T-cell (primary cell): ENCODE results near the gene HOXC10. TPM values are rescaled to one million over a fixed set of nuclear protein-coding genes. Genes with fewer than 3 reads are reported as not detected.

Experiments
- ATAC-seq, 4 experiments: fragments of 200-7000 bp in 3 of 4; fragments of 150-1000 bp in 1 of 4; cut with Tn5 transposase; replicated peaks in 1 of 4; 1 replicate in 3 of 4; 2 replicates in 1 of 4; pipeline ENCODE4 v1.10.0; 2021; ENCODE audit warnings: moderate library complexity in 3 of 4, mild to moderate bottlenecking in 2 of 4, moderate number of reproducible peaks in 1 of 4
- CTCF ChIA-PET, 2 donors: fragments of 300-600 bp; sonication (Branson Sonifier 250); formaldehyde crosslinking; loops; one replicate each; lab custom pipeline; 2022; ENCODE audit warnings: antibody characterized with exemption in 2 of 2; lab: Charles Lee
- POLR2A ChIA-PET, 2 donors: fragments of 300-600 bp; sonication (Branson Sonifier 250); formaldehyde crosslinking; loops; one replicate each; lab custom pipeline; 2022; ENCODE audit warnings: antibody characterized with exemption in 2 of 2; lab: Charles Lee
- DNase-seq, 35 experiments: peaks; one replicate each; pipeline versions ENCODE4 v3.0.0 to v3.0.0-alpha.2; 2013 to 2023
- H3K27ac ChIP-seq: one replicate; pipeline ENCODE4 v1.5.1; 2013; ENCODE audit warnings: low read length
- H3K27me3 ChIP-seq, 2 experiments: replicated peaks in 1 of 2; 1 replicate in 1 of 2; 2 replicates in 1 of 2; pipeline versions ENCODE4 v1.6.1 to v1.7.0; 2013; ENCODE audit warnings: low read length in 1 of 2, mixed read lengths in 1 of 2; ENCODE audit not compliant: control insufficient read depth in 2 of 2, insufficient read depth in 2 of 2; ENCODE audit errors: extremely low read depth in 1 of 2
- H3K36me3 ChIP-seq, 2 donors: 1 replicate in 1 of 2; 2 replicates in 1 of 2; pipeline versions ENCODE4 v1.6.1 to v1.7.0; 2013; ENCODE audit warnings: low read length in 1 of 2; ENCODE audit not compliant: control insufficient read depth in 2 of 2, insufficient read depth in 1 of 2; ENCODE audit errors: extremely low read depth in 1 of 2
- H3K4me1 ChIP-seq, 2 experiments: 1 replicate in 1 of 2; 2 replicates in 1 of 2; pipeline versions ENCODE4 v1.6.1 to v1.7.0; 2013; ENCODE audit warnings: low read length in 2 of 2, mixed read lengths in 1 of 2; ENCODE audit not compliant: insufficient read depth in 2 of 2, control insufficient read depth in 1 of 2; ENCODE audit errors: extremely low read depth in 1 of 2
- H3K4me3 ChIP-seq, 2 donors: 1 replicate in 1 of 2; 2 replicates in 1 of 2; pipeline versions ENCODE4 v1.5.1 to v1.7.0; 2013; ENCODE audit warnings: mild to moderate bottlenecking in 2 of 2, low read length in 1 of 2, moderate library complexity in 1 of 2; ENCODE audit not compliant: control insufficient read depth in 1 of 2; ENCODE audit errors: extremely low read depth in 1 of 2
- H3K9me3 ChIP-seq: 2 replicates; pipeline ENCODE4 v1.7.0; 2013
- H3K27ac Mint-ChIP-seq, 2 donors: one replicate each; pipeline ENCODE4 v1.8.0; 2020 to 2021; ENCODE audit warnings: mild to moderate bottlenecking in 2 of 2, mixed read lengths in 2 of 2
- H3K27me3 Mint-ChIP-seq, 2 donors: one replicate each; pipeline ENCODE4 v1.8.0; 2021 to 2022; ENCODE audit warnings: mixed read lengths in 2 of 2
- H3K36me3 Mint-ChIP-seq: one replicate; pipeline ENCODE4 v1.8.0; 2021; ENCODE audit warnings: mixed read lengths
- H3K4me1 Mint-ChIP-seq, 3 donors: one replicate each; pipeline ENCODE4 v1.8.0; 2020 to 2022; ENCODE audit warnings: mixed read lengths in 3 of 3, mild to moderate bottlenecking in 1 of 3
- H3K4me3 Mint-ChIP-seq, 3 donors: one replicate each; pipeline ENCODE4 v1.8.0; 2020 to 2022; ENCODE audit warnings: mild to moderate bottlenecking in 3 of 3, mixed read lengths in 3 of 3, moderate library complexity in 3 of 3
- H3K9me3 Mint-ChIP-seq, 3 donors: one replicate each; pipeline ENCODE4 v1.8.0; 2020 to 2022; ENCODE audit warnings: mixed read lengths in 3 of 3
- WGBS: methylation state at CpG from one replicate; pipeline ENCODE4 v1.1.5; 2013; ENCODE audit warnings: missing lambda C conversion rate; ENCODE audit not compliant: insufficient coverage; 5-methylcytosine and 5-hydroxymethylcytosine counted together
- total RNA-seq, 35 experiments: library from RNA in 6 of 35; stranded (reverse) in 6 of 35; fragments of 120-200 nt in 1 of 35; gene quantifications; one replicate each; pipeline versions ENCODE4 v1.2.1 to v1.2.4 and lab custom pipeline; 2013 to 2026

Gene HOXC10
- total RNA-seq, 5 donors from 2014 or later (not counting 1 experiment from before 2014, with no cell fraction given), result 0.30 TPM; not detected in 4

- POLR2A ChIA-PET, result no interaction called here
- Mint-ChIP-seq H3K36me3 (no peaks in the 10 kb centered on the region), H3K9me3 (no peaks in the 10 kb centered on the region), H3K4me3 (peak overlapping the region in 2 of 3 donors; percentile 13 to 71), H3K4me1 (peaks cover 34 to 58% (median 47%) of the 10 kb centered on the region in 3 donors), H3K27ac (no peak overlapping the region), H3K27me3 (peaks cover 85 to 93% of the 10 kb centered on the region in 2 donors)
- Histone ChIP-seq H3K36me3 (no peaks in the 10 kb centered on the region), H3K9me3 (no peaks in the 10 kb centered on the region), H3K27ac (no peak overlapping the region), H3K4me3 (peak overlapping the region; percentile 7 to 35), H3K27me3 (peaks cover 21 to 97% of the 10 kb centered on the region in 2 experiments), H3K4me1 (peaks cover 4 to 51% of the 10 kb centered on the region in 2 experiments)
- ATAC-seq (peak in 1 of 4 experiments; percentile 15), DNase-seq (no peak)
- CTCF ChIA-PET, result interaction anchor here (0.6 to 1.0 kb wide), 2 partner anchors 12 to 301 kb away, joined by 3 to 4 read pairs; no protein-coding TSS in a partner anchor
- WGBS, result 16% methylated on average over 16 of the region's 21 CpGs
Observed at GRCh38 chr12:53985692-53985993, 697 bp downstream of the HOXC10 start.

- H3K27me3 Mint-ChIP-seq, result peaks cover 85 to 93% of the 10 kb centered on the region in 2 donors
- no peaks in the 10 kb centered on the region for H3K36me3 Mint-ChIP-seq
- H3K9me3 Mint-ChIP-seq, result no peaks in the 10 kb centered on the region
- POLR2A ChIA-PET, result no interaction called here
- ATAC-seq, result peak; percentile 30 to 57 (median 44)
- H3K4me3 ChIP-seq, result peak overlapping the region; percentile 7 to 35
- peak in 1 of 35 experiments; percentile 50 for DNase-seq
- H3K4me3 Mint-ChIP-seq, result peak overlapping the region; percentile 25 to 71 (median 31)
- peaks cover 34 to 59% (median 50%) of the 10 kb centered on the region in 3 donors for H3K4me1 Mint-ChIP-seq
- no peaks in the 10 kb centered on the region for H3K9me3 ChIP-seq
- H3K27ac Mint-ChIP-seq, result no peak overlapping the region
- CTCF ChIA-PET, result interaction anchor here in 1 of 2 donors (1.0 kb wide), 1 partner anchor 301 kb away, joined by 3 read pairs; no protein-coding TSS in a partner anchor
- peaks cover 21 to 97% of the 10 kb centered on the region in 2 experiments for H3K27me3 ChIP-seq
- no peak overlapping the region for H3K27ac ChIP-seq
- no peaks in the 10 kb centered on the region for H3K36me3 ChIP-seq
- 7% methylated on average over 45 of the region's 50 CpGs for WGBS
- H3K4me1 ChIP-seq, result peaks cover 4 to 52% of the 10 kb centered on the region in 2 experiments
Observed at GRCh38 chr12:53985994-53986685, 1.2 kb downstream of the HOXC10 start.

- Mint-ChIP-seq H3K27ac (peak overlapping the region in 1 of 2 donors; percentile 60), H3K4me1 (peaks cover 34 to 60% (median 50%) of the 10 kb centered on the region in 3 donors), H3K9me3 (no peaks in the 10 kb centered on the region), H3K4me3 (peak overlapping the region in 2 of 3 donors; percentile 9 to 71), H3K27me3 (peaks cover 85 to 92% of the 10 kb centered on the region in 2 donors), H3K36me3 (no peaks in the 10 kb centered on the region)
- 13% methylated on average over 1 of the region's 21 CpGs for WGBS
- peaks cover 26 to 97% of the 10 kb centered on the region in 2 experiments for H3K27me3 ChIP-seq
- no peak overlapping the region for H3K4me3 ChIP-seq
- H3K9me3 ChIP-seq, result no peaks in the 10 kb centered on the region
- ChIA-PET CTCF (interaction anchor here (0.7 to 1.3 kb wide), 2 partner anchors 84 to 221 kb away, joined by 3 read pairs; no protein-coding TSS in a partner anchor), POLR2A (interaction anchor here in 1 of 2 donors (0.5 kb wide), 1 partner anchor 310 kb away, joined by 4 read pairs; no protein-coding TSS in a partner anchor)
- no peak overlapping the region for H3K27ac ChIP-seq
- no peaks in the 10 kb centered on the region for H3K36me3 ChIP-seq
- DNase-seq, result no peak
- no peak for ATAC-seq
- H3K4me1 ChIP-seq, result peaks cover 4 to 52% of the 10 kb centered on the region in 2 experiments
Observed at GRCh38 chr12:53986686-53987483, 1.9 kb downstream of the HOXC10 start.

- no peak overlapping the region for H3K27ac Mint-ChIP-seq
- CTCF ChIA-PET, result interaction anchor here (0.6 to 1.5 kb wide), 7 partner anchors 10 to 264 kb away, joined by 3 to 8 read pairs (median 3); partner anchors contain the start of gene HOXC5 (in 1 of the 2)
Observed at GRCh38 chr12:53987787-53988230, 2.9 kb downstream of the HOXC10 start.

GRCh38 chr12:53988541-53989226 lies 3.7 kb downstream of the HOXC10 start:
- POLR2A ChIA-PET, result interaction anchor here in 1 of 2 donors (0.6 kb wide), 2 partner anchors 201 to 424 kb away, joined by 3 read pairs; no protein-coding TSS in a partner anchor
- Histone ChIP-seq H3K27me3 (peaks cover 33 to 96% of the 10 kb centered on the region in 2 experiments), H3K27ac (no peak overlapping the region), H3K36me3 (no peaks in the 10 kb centered on the region), H3K4me3 (peak overlapping the region in 1 of 2 donors; percentile 46), H3K9me3 (no peaks in the 10 kb centered on the region), H3K4me1 (peaks cover 4 to 46% of the 10 kb centered on the region in 2 experiments)
- WGBS, result no CpG with 5 or more reads among the region's 5 CpGs
- DNase-seq (no peak), ATAC-seq (peak in 1 of 4 experiments; percentile 7)
- Mint-ChIP-seq H3K27ac (peak overlapping the region in 1 of 2 donors; percentile 27), H3K27me3 (peaks cover 87 to 92% of the 10 kb centered on the region in 2 donors), H3K36me3 (no peaks in the 10 kb centered on the region), H3K4me3 (peak overlapping the region in 2 of 3 donors; percentile 25 to 42), H3K4me1 (peaks cover 34 to 58% (median 53%) of the 10 kb centered on the region in 3 donors), H3K9me3 (no peaks in the 10 kb centered on the region)
- CTCF ChIA-PET, result interaction anchor here (0.6 to 1.5 kb wide), 5 partner anchors 9 to 263 kb away, joined by 3 to 8 read pairs (median 3); partner anchors contain the start of gene HOXC5 (in 1 of the 2)

More at GRCh38 chr12:53987787-53988230, 2.9 kb downstream of the HOXC10 start:
- Histone ChIP-seq H3K4me3 (no peak overlapping the region), H3K36me3 (no peaks in the 10 kb centered on the region), H3K27ac (no peak overlapping the region), H3K27me3 (peaks cover 31 to 97% of the 10 kb centered on the region in 2 experiments), H3K4me1 (peaks cover 4 to 49% of the 10 kb centered on the region in 2 experiments), H3K9me3 (no peaks in the 10 kb centered on the region)
- H3K36me3 Mint-ChIP-seq, result no peaks in the 10 kb centered on the region
- no peak for DNase-seq
- no peak overlapping the region for H3K4me3 Mint-ChIP-seq
- POLR2A ChIA-PET, result interaction anchor here (0.5 to 0.7 kb wide), 4 partner anchors 47 to 484 kb away, joined by 3 to 5 read pairs (median 4); no protein-coding TSS in a partner anchor
- H3K9me3 Mint-ChIP-seq, result no peaks in the 10 kb centered on the region
- peaks cover 86 to 92% of the 10 kb centered on the region in 2 donors for H3K27me3 Mint-ChIP-seq
- ATAC-seq, result no peak
- H3K4me1 Mint-ChIP-seq, result peaks cover 34 to 60% (median 50%) of the 10 kb centered on the region in 3 donors
- no CpG with 5 or more reads among the region's 4 CpGs for WGBS
